GM21723 (cell line): ENCODE data around the gene ATXN7L2.

Experiments used
- ATAC-seq: cut with Tn5 transposase; IDR thresholded peaks from one replicate; pipeline ENCODE4 v1.9.1; 2021; ENCODE audit warnings: mild to moderate bottlenecking, moderate library complexity; ENCODE audit not compliant: unreplicated experiment

ATXN7L2 gene

GRCh38 chr1:109474697-109475096, 9.0 kb upstream of the ATXN7L2 start:
- ATAC-seq: no peak

- ATAC-seq: no peak
These were observed 8.4 kb upstream of the ATXN7L2 start for GRCh38 chr1:109475261-109475660.

GRCh38 chr1:109476825-109477224, 6.9 kb upstream of the ATXN7L2 start:
- no peak for ATAC-seq

- no peak for ATAC-seq
These were observed 5.9 kb upstream of the ATXN7L2 start for GRCh38 chr1:109477821-109478220.

- no peak for ATAC-seq
These were observed 4.9 kb upstream of the ATXN7L2 start for GRCh38 chr1:109478806-109479205.

GRCh38 chr1:109479311-109479710, 4.4 kb upstream of the ATXN7L2 start:
- ATAC-seq: no peak

- ATAC-seq: no peak
These were observed 3.8 kb upstream of the ATXN7L2 start for GRCh38 chr1:109479901-109480300.

GRCh38 chr1:109481646-109482045, 2.1 kb upstream of the ATXN7L2 start:
- ATAC-seq: no peak

GRCh38 chr1:109482242-109482641, 1.5 kb upstream of the ATXN7L2 start:
- ATAC-seq: no peak

- ATAC-seq: peak; percentile 34
These were observed 674 bp upstream of the ATXN7L2 start for GRCh38 chr1:109482791-109483671.

- no peak for ATAC-seq
These were observed 842 bp downstream of the ATXN7L2 start for GRCh38 chr1:109484519-109484975.

GRCh38 chr1:109485001-109485400, 1.3 kb downstream of the ATXN7L2 start:
- ATAC-seq: no peak

GRCh38 chr1:109487261-109487660, 3.6 kb downstream of the ATXN7L2 start:
- no peak for ATAC-seq

- ATAC-seq: no peak
These were observed 4.5 kb downstream of the ATXN7L2 start for GRCh38 chr1:109488201-109488600.

GRCh38 chr1:109488696-109489095, 5.0 kb downstream of the ATXN7L2 start:
- no peak for ATAC-seq

GRCh38 chr1:109490029-109490933, 6.6 kb downstream of the ATXN7L2 start:
- ATAC-seq: no peak

GRCh38 chr1:109490934-109491302, 7.2 kb downstream of the ATXN7L2 start:
- no peak for ATAC-seq

- no peak for ATAC-seq
These were observed 7.7 kb downstream of the ATXN7L2 start for GRCh38 chr1:109491372-109491771.

GRCh38 chr1:109492779-109493178, 9.1 kb downstream of the ATXN7L2 start:
- ATAC-seq: no peak

- no peak for ATAC-seq
These were observed 9.5 kb downstream of the ATXN7L2 start for GRCh38 chr1:109493227-109493626.

GRCh38 chr1:109493805-109494539, 10.3 kb downstream of the ATXN7L2 start, which contains the start of gene CYB561D1:
TSS of gene CYB561D1 (plus strand) at chr1:109494094. CDS start at chr1:109494140, 46 bp downstream.
- peak; percentile 89 for ATAC-seq
